GM19025 (cell line): ENCODE results near the gene B9D1.
"Not testable (repeated sequence)": the region's sequence is repeated elsewhere in the genome, so short reads cannot be mapped to it uniquely, and the experiment has no call there.

ENCODE experiments used
- ATAC-seq: cut with Tn5 transposase; IDR thresholded peaks from one replicate; pipeline ENCODE4 v1.9.1; 2021; ENCODE audit warnings: mild to moderate bottlenecking, low read depth, moderate library complexity; ENCODE audit not compliant: unreplicated experiment

The B9D1 gene

GRCh38 chr17:19361326-19361725, 1.2 kb downstream of the B9D1 start:
- ATAC-seq: no peak

GRCh38 chr17:19360772-19361171, 1.8 kb downstream of the B9D1 start:
- no peak for ATAC-seq

- ATAC-seq: no peak
Observed at GRCh38 chr17:19359856-19360255, 2.7 kb downstream of the B9D1 start.

GRCh38 chr17:19359151-19359550, 3.4 kb downstream of the B9D1 start:
- ATAC-seq: no peak

GRCh38 chr17:19357761-19358160, 4.8 kb downstream of the B9D1 start:
- ATAC-seq: no peak

- ATAC-seq: no peak
Observed at GRCh38 chr17:19357351-19357750, 5.2 kb downstream of the B9D1 start.

- no peak for ATAC-seq
Observed at GRCh38 chr17:19354748-19355147, 7.8 kb downstream of the B9D1 start.

- ATAC-seq: not testable (repeated sequence)
Observed at GRCh38 chr17:19353401-19353800, 9.1 kb downstream of the B9D1 start.

GRCh38 chr17:19348806-19349205, 13.7 kb downstream of the B9D1 start:
- ATAC-seq: no peak

- ATAC-seq: no peak
Observed at GRCh38 chr17:19348081-19348650, 14.4 kb downstream of the B9D1 start.

GRCh38 chr17:19347323-19348080, 15.0 kb downstream of the B9D1 start:
- no peak for ATAC-seq

GRCh38 chr17:19346351-19347255, 15.9 kb downstream of the B9D1 start:
- no peak for ATAC-seq

- no peak for ATAC-seq
Observed at GRCh38 chr17:19345486-19346350, 16.8 kb downstream of the B9D1 start.

- no peak for ATAC-seq
Observed at GRCh38 chr17:19345067-19345460, 17.5 kb downstream of the B9D1 start.

GRCh38 chr17:19344311-19345066, 18.0 kb downstream of the B9D1 start:
- no peak for ATAC-seq

GRCh38 chr17:19343671-19344151, 18.8 kb downstream of the B9D1 start:
- ATAC-seq: no peak

GRCh38 chr17:19343256-19343630, 19.3 kb downstream of the B9D1 start:
- no peak for ATAC-seq

GRCh38 chr17:19342611-19343255, 19.8 kb downstream of the B9D1 start:
- no peak for ATAC-seq
